ENCODE data around the gene VCAM1.

The VCAM1 gene

GRCh38 chr1:100719490-100719889 lies at the start of gene VCAM1:
VCAM1 (plus strand) TSS chr1:100719742; CDS start chr1:100719861, 119 bp downstream.
- no peak for DNase-seq (ENCODE audit: low read depth)
- TF ChIP-seq CTCF (conservative IDR thresholded peaks at IDR 0.05; ENCODE audit: low read depth, low read length): no peak
- no peak within 1 kb of the TSS for H3K4me3 ChIP-seq (ENCODE audit: low read length)

GRCh38 chr1:100670083-100670482 lies 49.5 kb upstream of the VCAM1 start:
- DNase-seq (ENCODE audit: low read depth): no peak
- no peak overlapping the region for H3K4me3 ChIP-seq (ENCODE audit: low read length)
- no peak for TF ChIP-seq CTCF (conservative IDR thresholded peaks at IDR 0.05; ENCODE audit: low read depth, low read length)

- DNase-seq (ENCODE audit: low read depth): no peak
- H3K4me3 ChIP-seq (ENCODE audit: low read length): no peak overlapping the region
- no peak for TF ChIP-seq CTCF (conservative IDR thresholded peaks at IDR 0.05; ENCODE audit: low read depth, low read length)
These were observed 47.9 kb upstream of the VCAM1 start for GRCh38 chr1:100671601-100672000.

GRCh38 chr1:100683448-100684349 lies 35.8 kb upstream of the VCAM1 start:
- TF ChIP-seq CTCF (conservative IDR thresholded peaks at IDR 0.05; ENCODE audit: low read depth, low read length): no peak
- DNase-seq (ENCODE audit: low read depth): no peak
- no peak overlapping the region for H3K4me3 ChIP-seq (ENCODE audit: low read length)

GRCh38 chr1:100699744-100700143 lies 19.8 kb upstream of the VCAM1 start:
- no peak overlapping the region for H3K4me3 ChIP-seq (ENCODE audit: low read length)
- TF ChIP-seq CTCF (conservative IDR thresholded peaks at IDR 0.05; ENCODE audit: low read depth, low read length): no peak
- DNase-seq (ENCODE audit: low read depth): no peak

- H3K4me3 ChIP-seq (ENCODE audit: low read length): no peak overlapping the region
- DNase-seq (ENCODE audit: low read depth): no peak
- TF ChIP-seq CTCF (conservative IDR thresholded peaks at IDR 0.05; ENCODE audit: low read depth, low read length): no peak
These were observed 19.0 kb upstream of the VCAM1 start for GRCh38 chr1:100700586-100700985.

- DNase-seq (ENCODE audit: low read depth): no peak
- no peak for TF ChIP-seq CTCF (conservative IDR thresholded peaks at IDR 0.05; ENCODE audit: low read depth, low read length)
- no peak overlapping the region for H3K4me3 ChIP-seq (ENCODE audit: low read length)
These were observed 16.5 kb upstream of the VCAM1 start for GRCh38 chr1:100703052-100703451.

Measured in retinal pigment epithelial cell (primary cell).